WTC11 (cell line): ENCODE measurements around the gene ELMO1. TPM values are rescaled to one million over a fixed set of nuclear protein-coding genes. Genes with fewer than 3 reads are reported as not detected.

Experiments used
- ATAC-seq: fragments of 200-7000 bp; cut with Tn5 transposase; 2 replicates; pipeline ENCODE4 v1.10.0; 2021; ENCODE audit warnings: mild to moderate bottlenecking, moderate library complexity
- CTCF ChIA-PET: fragments of 300-600 bp; sonication (Branson Sonifier 250); formaldehyde crosslinking; loops from one replicate; lab custom pipeline; 2021; ENCODE audit warnings: antibody characterized with exemption; lab: Charles Lee
- POLR2A ChIA-PET: fragments of 350-600 bp; sonication (Branson Sonifier 250); formaldehyde crosslinking; loops from one replicate; lab custom pipeline; 2021; ENCODE audit warnings: antibody characterized with exemption; lab: Charles Lee
- DNase-seq: peaks from one replicate; pipeline ENCODE4 v3.0.0; 2021; ENCODE audit warnings: low spot score
- H3K27ac Mint-ChIP-seq: 2 replicates; pipeline ENCODE4 v1.8.0; 2021; ENCODE audit warnings: mixed read lengths
- H3K27me3 Mint-ChIP-seq: 2 replicates; pipeline ENCODE4 v1.8.0; 2021; ENCODE audit warnings: low read depth, mild to moderate bottlenecking, moderate library complexity, mixed read lengths
- H3K36me3 Mint-ChIP-seq: 2 replicates; pipeline ENCODE4 v1.8.0; 2021; ENCODE audit warnings: mixed read lengths
- H3K4me1 Mint-ChIP-seq: 2 replicates; pipeline ENCODE4 v1.8.0; 2022; ENCODE audit warnings: mixed read lengths
- H3K4me3 Mint-ChIP-seq: 2 replicates; pipeline ENCODE4 v1.8.0; 2021; ENCODE audit warnings: mild to moderate bottlenecking, moderate library complexity, mixed read lengths
- H3K9me3 Mint-ChIP-seq: 2 replicates; pipeline ENCODE4 v1.8.0; 2021; ENCODE audit warnings: mixed read lengths
- CREB1 ChIP-seq: sonication (generic); formaldehyde crosslinking; IDR thresholded peaks from 2 replicates; pipeline ENCODE4 v1.8.0; 2023; ENCODE audit warnings: mild to moderate bottlenecking, missing genetic modification reagents
- FOXK1 ChIP-seq: sonication (generic); formaldehyde crosslinking; IDR thresholded peaks from 2 replicates; pipeline ENCODE4 v1.8.0; 2022; ENCODE audit warnings: mild to moderate bottlenecking, moderate library complexity, missing genetic modification reagents
- FOXP1 ChIP-seq: sonication (generic); formaldehyde crosslinking; IDR thresholded peaks from 2 replicates; pipeline ENCODE4 v1.8.0; 2022; ENCODE audit warnings: missing genetic modification reagents, mild to moderate bottlenecking, moderate library complexity, borderline replicate concordance
- HMGA2 ChIP-seq: fragments of 250-450 bp; sonication (Bioruptor Pico); IDR thresholded peaks from 2 replicates; pipeline ENCODE4 v1.4.0; 2021; ENCODE audit warnings: mild to moderate bottlenecking, moderate library complexity
- IRF2 ChIP-seq: sonication (generic); formaldehyde crosslinking; IDR thresholded peaks from 2 replicates; pipeline ENCODE4 v1.8.0; 2022; ENCODE audit warnings: low read depth, missing genetic modification reagents, borderline replicate concordance
- MYBL2 ChIP-seq: sonication (generic); formaldehyde crosslinking; IDR thresholded peaks from 2 replicates; pipeline ENCODE4 v1.8.1; 2023; ENCODE audit warnings: mild to moderate bottlenecking, moderate library complexity, missing genetic modification reagents
- NR3C1 ChIP-seq: sonication (generic); formaldehyde crosslinking; conservative IDR thresholded peaks from 2 replicates; pipeline ENCODE4 v1.8.1; 2023; ENCODE audit warnings: low read depth, mild to moderate bottlenecking, missing genetic modification reagents
- OVOL2 ChIP-seq: fragments of 250-450 bp; sonication (Bioruptor Pico); IDR thresholded peaks from 2 replicates; pipeline ENCODE4 v1.9.0; 2021; ENCODE audit warnings: mild to moderate bottlenecking, borderline replicate concordance
- RELA ChIP-seq: sonication (generic); formaldehyde crosslinking; IDR thresholded peaks from 2 replicates; pipeline ENCODE4 v1.8.1; 2022; ENCODE audit warnings: missing genetic modification reagents, mild to moderate bottlenecking, borderline replicate concordance
- SMAD3 ChIP-seq: sonication (generic); formaldehyde crosslinking; IDR thresholded peaks from 2 replicates; pipeline ENCODE4 v1.8.0; 2022; ENCODE audit warnings: missing genetic modification reagents, mild to moderate bottlenecking, borderline replicate concordance
- SP1 ChIP-seq: sonication (generic); formaldehyde crosslinking; conservative IDR thresholded peaks from 2 replicates; pipeline ENCODE4 v1.8.1; 2022; ENCODE audit warnings: missing genetic modification reagents
- TEAD1 ChIP-seq: sonication (generic); formaldehyde crosslinking; IDR thresholded peaks from 2 replicates; pipeline ENCODE4 v1.8.0; 2022; ENCODE audit warnings: mild to moderate bottlenecking, missing genetic modification reagents
- ZNF121 ChIP-seq: sonication (generic); formaldehyde crosslinking; IDR thresholded peaks from 2 replicates; pipeline ENCODE4 v1.8.0; 2023; ENCODE audit warnings: missing genetic modification reagents
- ZNF219 ChIP-seq: sonication (generic); formaldehyde crosslinking; IDR thresholded peaks from 2 replicates; pipeline ENCODE4 v1.8.0; 2023; ENCODE audit warnings: missing genetic modification reagents, mild to moderate bottlenecking, borderline replicate concordance
- ZNF232 ChIP-seq: sonication (generic); formaldehyde crosslinking; IDR thresholded peaks from 2 replicates; pipeline ENCODE4 v1.8.0; 2022; ENCODE audit warnings: mild to moderate bottlenecking, missing genetic modification reagents
- ZNF263 ChIP-seq: sonication (generic); formaldehyde crosslinking; IDR thresholded peaks from 2 replicates; pipeline ENCODE4 v1.8.1; 2022; ENCODE audit warnings: low read depth, mild to moderate bottlenecking, moderate library complexity, missing genetic modification reagents
- ZNF317 ChIP-seq: sonication (generic); formaldehyde crosslinking; IDR thresholded peaks from 2 replicates; pipeline ENCODE4 v1.8.1; 2023; ENCODE audit warnings: low read depth, mild to moderate bottlenecking, moderate library complexity, missing genetic modification reagents, borderline replicate concordance
- ZNF396 ChIP-seq: fragments of 250-450 bp; sonication (Bioruptor Pico); IDR thresholded peaks from 2 replicates; pipeline ENCODE4 v1.8.0; 2021; ENCODE audit warnings: mild to moderate bottlenecking, moderate library complexity, borderline replicate concordance
- ZNF671 ChIP-seq: fragments of 250-450 bp; sonication (Bioruptor Pico); IDR thresholded peaks from 2 replicates; pipeline ENCODE4 v1.8.0; 2021; ENCODE audit warnings: mild to moderate bottlenecking
- total RNA-seq: library from RNA; stranded (reverse); gene quantifications from 3 replicates; pipeline ENCODE4 v1.2.3, GENCODE V29; 2021
- TF ChIP-seq, protein P1 (sequence below): sonication (generic); formaldehyde crosslinking; IDR thresholded peaks from 2 replicates; pipeline ENCODE4 v1.8.0; 2023; ENCODE audit warnings: missing genetic modification reagents
- TF ChIP-seq, protein P2 (sequence below): fragments of 250-450 bp; sonication (Bioruptor Pico); IDR thresholded peaks from 2 replicates; pipeline ENCODE4 v1.9.0; 2021; ENCODE audit warnings: mild to moderate bottlenecking
- TF ChIP-seq, protein P3 (sequence below): fragments of 250-450 bp; sonication (Bioruptor Pico); IDR thresholded peaks from 2 replicates; pipeline ENCODE4 v1.9.0; 2021; ENCODE audit warnings: mild to moderate bottlenecking
- TF ChIP-seq, protein P4 (sequence below): sonication (generic); formaldehyde crosslinking; IDR thresholded peaks from 2 replicates; pipeline ENCODE4 v1.8.1; 2022; ENCODE audit warnings: missing genetic modification reagents, borderline replicate concordance
- TF ChIP-seq, protein P5 (sequence below): sonication (generic); formaldehyde crosslinking; IDR thresholded peaks from 2 replicates; pipeline ENCODE4 v1.8.1; 2023; ENCODE audit warnings: mild to moderate bottlenecking, missing genetic modification reagents

Gene ELMO1
- total RNA-seq, 1 experiment from 2014 or later: 19.4 TPM

DNA sequence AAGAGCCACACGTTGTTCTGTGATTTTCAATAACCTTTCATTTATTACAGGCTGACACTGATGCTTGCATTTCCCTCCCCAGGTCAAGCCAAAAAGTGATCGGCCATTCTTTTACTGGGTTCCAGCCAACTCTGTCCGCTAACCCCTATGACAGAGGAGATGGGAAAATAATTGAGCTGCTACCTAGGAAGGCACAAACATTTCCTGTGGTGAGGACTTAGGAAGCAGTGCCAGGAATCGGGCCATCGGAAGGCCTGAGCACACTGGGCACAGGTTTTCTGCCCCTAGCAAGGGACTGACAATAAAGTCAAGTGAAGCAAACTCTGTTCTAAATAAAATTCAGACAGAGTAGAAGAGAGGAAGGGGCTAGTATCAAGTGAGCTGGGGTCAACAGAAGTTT lies 411.4 kb downstream of the ELMO1 start (continued):
- TF ChIP-seq, protein P1, sequence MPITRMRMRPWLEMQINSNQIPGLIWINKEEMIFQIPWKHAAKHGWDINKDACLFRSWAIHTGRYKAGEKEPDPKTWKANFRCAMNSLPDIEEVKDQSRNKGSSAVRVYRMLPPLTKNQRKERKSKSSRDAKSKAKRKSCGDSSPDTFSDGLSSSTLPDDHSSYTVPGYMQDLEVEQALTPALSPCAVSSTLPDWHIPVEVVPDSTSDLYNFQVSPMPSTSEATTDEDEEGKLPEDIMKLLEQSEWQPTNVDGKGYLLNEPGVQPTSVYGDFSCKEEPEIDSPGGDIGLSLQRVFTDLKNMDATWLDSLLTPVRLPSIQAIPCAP (CRISPR knock-in tag): no peak
- no peak for TF ChIP-seq CREB1 (CRISPR knock-in tag)
- TF ChIP-seq, protein P2, sequence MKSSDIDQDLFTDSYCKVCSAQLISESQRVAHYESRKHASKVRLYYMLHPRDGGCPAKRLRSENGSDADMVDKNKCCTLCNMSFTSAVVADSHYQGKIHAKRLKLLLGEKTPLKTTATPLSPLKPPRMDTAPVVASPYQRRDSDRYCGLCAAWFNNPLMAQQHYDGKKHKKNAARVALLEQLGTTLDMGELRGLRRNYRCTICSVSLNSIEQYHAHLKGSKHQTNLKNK (CRISPR knock-in tag): no peak

DNA sequence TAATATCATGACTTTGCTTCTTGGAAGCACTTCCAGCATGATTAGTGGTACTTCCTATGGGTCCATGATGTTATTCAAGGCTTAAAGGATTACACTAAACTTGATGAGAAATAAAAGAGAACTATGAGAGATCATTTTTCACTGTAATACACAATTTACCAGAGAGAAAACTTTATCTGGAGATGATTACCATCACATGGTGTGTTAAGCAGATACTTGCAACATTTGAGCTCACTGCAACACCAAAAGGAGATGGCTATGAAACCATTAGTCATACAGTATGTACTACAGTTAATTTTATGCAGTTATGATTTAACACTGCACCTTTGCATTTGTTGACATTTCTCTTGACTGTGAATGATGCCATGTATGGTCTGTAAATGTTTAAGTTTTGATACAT lies 413.0 kb downstream of the ELMO1 start:
- H3K36me3 Mint-ChIP-seq: peaks cover 8% of the 10 kb centered on the region
- no peaks in the 10 kb centered on the region for H3K27me3 Mint-ChIP-seq
- peaks cover 9% of the 10 kb centered on the region for H3K9me3 Mint-ChIP-seq
- H3K27ac Mint-ChIP-seq: no peak overlapping the region
- peaks cover 25% of the 10 kb centered on the region for H3K4me1 Mint-ChIP-seq
- CTCF ChIA-PET: no interaction called here
- no peak overlapping the region for H3K4me3 Mint-ChIP-seq
- DNase-seq (no peak), ATAC-seq (no peak)
- POLR2A ChIA-PET: no interaction called here
- no peak for TF ChIP-seq FOXP1 (CRISPR knock-in tag)

DNA sequence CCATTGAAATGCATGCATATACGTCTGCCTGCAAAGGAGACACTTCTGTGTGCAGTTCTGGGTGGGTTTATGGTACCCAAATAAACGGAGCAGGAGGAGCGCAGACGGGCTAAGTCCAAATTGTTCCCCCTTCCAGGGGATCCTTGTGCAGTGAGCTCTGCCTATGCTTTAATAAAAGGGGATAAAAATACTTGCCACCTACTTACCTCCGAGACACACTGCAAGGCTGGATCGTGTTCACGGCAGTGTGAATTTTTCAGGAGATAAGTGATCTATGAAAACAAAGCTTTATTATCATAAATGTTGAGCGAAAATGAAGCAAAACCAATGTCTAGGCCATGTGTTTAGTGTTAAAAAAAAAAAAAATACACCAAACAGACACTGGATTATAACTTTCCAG lies 415.5 kb downstream of the ELMO1 start:
- Mint-ChIP-seq H3K36me3 (0 out of 2 replicates have a peak, but pooled peaks cover under 1% of the 10 kb centered on the region), H3K9me3 (peaks cover 2% of the 10 kb centered on the region), H3K4me1 (peaks cover 27% of the 10 kb centered on the region), H3K4me3 (no peak overlapping the region), H3K27ac (no peak overlapping the region), H3K27me3 (no peaks in the 10 kb centered on the region)
- POLR2A ChIA-PET: no interaction called here
- CTCF ChIA-PET: no interaction called here
- TF ChIP-seq ZNF232 (CRISPR knock-in tag) (no peak), FOXK1 (CRISPR knock-in tag) (no peak), ZNF219 (CRISPR knock-in tag) (no peak), IRF2 (no peak), ZNF263 (CRISPR knock-in tag) (no peak), SMAD3 (CRISPR knock-in tag) (no peak), ZNF396 (CRISPR knock-in tag) (no peak), TEAD1 (CRISPR knock-in tag) (no peak), OVOL2 (CRISPR knock-in tag) (no peak), ZNF121 (CRISPR knock-in tag) (no peak), ZNF671 (CRISPR knock-in tag) (no peak), NR3C1 (CRISPR knock-in tag) (no peak), RELA (CRISPR knock-in tag) (no peak), SP1 (CRISPR knock-in tag) (no peak), HMGA2 (no peak), ZNF317 (no peak), MYBL2 (CRISPR knock-in tag) (no peak)
- TF ChIP-seq, protein P3, sequence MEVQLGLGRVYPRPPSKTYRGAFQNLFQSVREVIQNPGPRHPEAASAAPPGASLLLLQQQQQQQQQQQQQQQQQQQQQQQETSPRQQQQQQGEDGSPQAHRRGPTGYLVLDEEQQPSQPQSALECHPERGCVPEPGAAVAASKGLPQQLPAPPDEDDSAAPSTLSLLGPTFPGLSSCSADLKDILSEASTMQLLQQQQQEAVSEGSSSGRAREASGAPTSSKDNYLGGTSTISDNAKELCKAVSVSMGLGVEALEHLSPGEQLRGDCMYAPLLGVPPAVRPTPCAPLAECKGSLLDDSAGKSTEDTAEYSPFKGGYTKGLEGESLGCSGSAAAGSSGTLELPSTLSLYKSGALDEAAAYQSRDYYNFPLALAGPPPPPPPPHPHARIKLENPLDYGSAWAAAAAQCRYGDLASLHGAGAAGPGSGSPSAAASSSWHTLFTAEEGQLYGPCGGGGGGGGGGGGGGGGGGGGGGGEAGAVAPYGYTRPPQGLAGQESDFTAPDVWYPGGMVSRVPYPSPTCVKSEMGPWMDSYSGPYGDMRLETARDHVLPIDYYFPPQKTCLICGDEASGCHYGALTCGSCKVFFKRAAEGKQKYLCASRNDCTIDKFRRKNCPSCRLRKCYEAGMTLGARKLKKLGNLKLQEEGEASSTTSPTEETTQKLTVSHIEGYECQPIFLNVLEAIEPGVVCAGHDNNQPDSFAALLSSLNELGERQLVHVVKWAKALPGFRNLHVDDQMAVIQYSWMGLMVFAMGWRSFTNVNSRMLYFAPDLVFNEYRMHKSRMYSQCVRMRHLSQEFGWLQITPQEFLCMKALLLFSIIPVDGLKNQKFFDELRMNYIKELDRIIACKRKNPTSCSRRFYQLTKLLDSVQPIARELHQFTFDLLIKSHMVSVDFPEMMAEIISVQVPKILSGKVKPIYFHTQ (CRISPR knock-in tag): no peak
- TF ChIP-seq, protein P4, sequence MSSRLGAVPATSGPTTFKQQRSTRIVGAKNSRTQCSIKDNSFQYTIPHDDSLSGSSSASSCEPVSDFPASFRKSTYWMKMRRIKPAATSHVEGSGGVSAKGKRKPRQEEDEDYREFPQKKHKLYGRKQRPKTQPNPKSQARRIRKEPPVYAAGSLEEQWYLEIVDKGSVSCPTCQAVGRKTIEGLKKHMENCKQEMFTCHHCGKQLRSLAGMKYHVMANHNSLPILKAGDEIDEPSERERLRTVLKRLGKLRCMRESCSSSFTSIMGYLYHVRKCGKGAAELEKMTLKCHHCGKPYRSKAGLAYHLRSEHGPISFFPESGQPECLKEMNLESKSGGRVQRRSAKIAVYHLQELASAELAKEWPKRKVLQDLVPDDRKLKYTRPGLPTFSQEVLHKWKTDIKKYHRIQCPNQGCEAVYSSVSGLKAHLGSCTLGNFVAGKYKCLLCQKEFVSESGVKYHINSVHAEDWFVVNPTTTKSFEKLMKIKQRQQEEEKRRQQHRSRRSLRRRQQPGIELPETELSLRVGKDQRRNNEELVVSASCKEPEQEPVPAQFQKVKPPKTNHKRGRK (CRISPR knock-in tag): no peak
- TF ChIP-seq, protein P5, sequence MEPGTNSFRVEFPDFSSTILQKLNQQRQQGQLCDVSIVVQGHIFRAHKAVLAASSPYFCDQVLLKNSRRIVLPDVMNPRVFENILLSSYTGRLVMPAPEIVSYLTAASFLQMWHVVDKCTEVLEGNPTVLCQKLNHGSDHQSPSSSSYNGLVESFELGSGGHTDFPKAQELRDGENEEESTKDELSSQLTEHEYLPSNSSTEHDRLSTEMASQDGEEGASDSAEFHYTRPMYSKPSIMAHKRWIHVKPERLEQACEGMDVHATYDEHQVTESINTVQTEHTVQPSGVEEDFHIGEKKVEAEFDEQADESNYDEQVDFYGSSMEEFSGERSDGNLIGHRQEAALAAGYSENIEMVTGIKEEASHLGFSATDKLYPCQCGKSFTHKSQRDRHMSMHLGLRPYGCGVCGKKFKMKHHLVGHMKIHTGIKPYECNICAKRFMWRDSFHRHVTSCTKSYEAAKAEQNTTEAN (CRISPR knock-in tag): no peak
- ATAC-seq: no peak
- no peak for DNase-seq
